ENCODE measurements around the gene UBXN2A.

DNA sequence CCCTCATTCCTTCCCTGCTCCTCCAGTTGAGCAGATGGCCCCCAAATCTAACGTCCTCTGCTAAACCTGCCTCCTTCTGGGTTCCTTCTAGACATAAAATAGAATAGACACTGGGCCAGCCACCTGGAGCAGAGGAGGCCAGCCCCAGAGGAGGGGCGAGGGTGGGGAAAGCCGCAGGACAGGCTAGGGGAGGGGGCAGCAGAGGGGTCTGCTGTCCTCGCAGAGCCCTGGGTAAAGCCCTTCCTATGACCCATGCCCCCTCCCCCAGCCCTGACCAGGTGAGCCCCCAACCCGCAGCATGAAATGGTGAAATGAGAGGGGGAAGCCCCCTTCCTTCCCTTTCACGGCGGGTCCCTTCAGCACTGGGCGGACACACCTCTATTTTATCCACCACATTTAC is 77.4 kb downstream of the UBXN2A start:
- TF ChIP-seq CHD1 (IDR thresholded peaks at IDR 0.05; ENCODE audit: low read depth, low read length) (no peak), YY1 (IDR thresholded peaks at IDR 0.05; ENCODE audit: low read depth, low read length) (no peak), MAX (IDR thresholded peaks at IDR 0.05) (no peak), POLR2A (IDR thresholded peaks at IDR 0.05; ENCODE audit: control extremely low read depth in 1 of 2, low read depth in 2 of 2, low read length in 2 of 2) (no peak), CTCF (IDR thresholded peaks at IDR 0.05; ENCODE audit: control extremely low read depth in 1 of 3, insufficient read depth in 1 of 3, low read depth in 1 of 3, low read length in 3 of 3) (no peak), EZH2 (IDR thresholded peaks at IDR 0.05; ENCODE audit: low read depth, low read length, severe bottlenecking) (no peak), KDM1A (IDR thresholded peaks at IDR 0.05; ENCODE audit: borderline replicate concordance, low read length) (no peak), GABPA (IDR thresholded peaks at IDR 0.05; ENCODE audit: borderline replicate concordance, insufficient read depth, low read length) (no peak), CEBPB (IDR thresholded peaks at IDR 0.05; ENCODE audit: low read depth, low read length) (no peak), TAF1 (IDR thresholded peaks at IDR 0.05; ENCODE audit: low read depth, low read length) (no peak)

Measured in H1 (cell line).